GM12878 (cell line): Measurements from ENCODE around the gene PRR12. TPM values are rescaled to one million over a fixed set of nuclear protein-coding genes. Genes with fewer than 3 reads are reported as not detected.
A peak's percentile ranks its signal among the peaks of the same experiment; 100 is the strongest.

Source experiments
- ATAC-seq: fragments of 200-7000 bp; cut with Tn5 transposase; 3 replicates; pipeline ENCODE4 v1.9.1; 2020; ENCODE audit warnings: mild to moderate bottlenecking, moderate library complexity
- BruUV-seq: library from RNA; stranded (reverse); fragments of 400-500 nt; replicated peaks from 2 replicates; lab custom pipeline; 2021; lab: Mats Ljungman, UMichigan
- CTCF ChIA-PET: fragments of 300-600 bp; sonication (Branson Sonifier 250); formaldehyde crosslinking; extraction: SDS; loops from one replicate; lab custom pipeline; 2021; ENCODE audit warnings: inconsistent platforms; lab: Yijun Ruan, JAX
- POLR2A ChIA-PET: fragments of 350-600 bp; formaldehyde crosslinking; extraction: SDS; loops from one replicate; lab custom pipeline; 2021; ENCODE audit warnings: inconsistent platforms; lab: Charles Lee
- RAD21 ChIA-PET: fragments of 300-600 bp; sonication (Branson Sonifier 250); formaldehyde crosslinking; loops from one replicate; lab custom pipeline; 2023; ENCODE audit warnings: antibody characterized with exemption; ENCODE audit not compliant: unreplicated experiment; lab: Charles Lee
- SMC1A ChIA-PET: fragments of 300-600 bp; sonication (Branson Sonifier 250); formaldehyde crosslinking; loops from one replicate; lab custom pipeline; 2023; ENCODE audit not compliant: unreplicated experiment, uncharacterized antibody; lab: Charles Lee
- DNase-seq: peaks from one replicate; pipeline ENCODE4 v3.0.0-alpha.2; 2011; ENCODE audit warnings: low read depth, low spot score
- FAIRE-seq: peaks from 3 replicates; lab custom pipeline; 2011; peaks lifted over from hg19 to GRCh38; lab: Jason Lieb, UNC
- H2AFZ ChIP-seq: 2 replicates; pipeline ENCODE4 v1.6.0; 2011; ENCODE audit warnings: low read depth, low read length, control low read depth; ENCODE audit not compliant: control insufficient read depth
- H3K27ac ChIP-seq: 2 replicates; pipeline ENCODE4 v1.5.1; 2011; ENCODE audit warnings: control low read depth; ENCODE audit not compliant: control insufficient read depth, insufficient read depth
- H3K27me3 ChIP-seq, 2 experiments: replicated peaks in 1 of 2; 2 replicates each; pipeline versions ENCODE4 v1.6.0 to v1.6.1; 2011; ENCODE audit warnings: low read length in 1 of 2; ENCODE audit not compliant: control insufficient read depth in 2 of 2, insufficient read depth in 2 of 2
- H3K36me3 ChIP-seq, 2 experiments: 2 replicates each; pipeline ENCODE4 v1.5.1; 2011; ENCODE audit warnings: low read length in 1 of 2; ENCODE audit not compliant: control insufficient read depth in 2 of 2, insufficient read depth in 2 of 2
- H3K4me1 ChIP-seq: 2 replicates; pipeline ENCODE4 v1.6.1; 2011; ENCODE audit warnings: mild to moderate bottlenecking, low read length, moderate library complexity, mixed read lengths; ENCODE audit not compliant: control insufficient read depth, insufficient read depth
- H3K4me2 ChIP-seq: 2 replicates; pipeline ENCODE4 v1.6.0; 2011; ENCODE audit warnings: control low read depth; ENCODE audit not compliant: control insufficient read depth, insufficient read depth
- H3K4me3 ChIP-seq: fragments of 200-600 bp; sonication (generic); 2 replicates; pipeline ENCODE4 v1.5.1; 2016
- H3K79me2 ChIP-seq: 2 replicates; pipeline ENCODE4 v1.6.0; 2011; ENCODE audit warnings: low read length; ENCODE audit not compliant: control insufficient read depth, insufficient read depth
- H3K9ac ChIP-seq: 2 replicates; pipeline ENCODE4 v1.8.0; 2011; ENCODE audit warnings: low read length, control low read depth, mixed read lengths; ENCODE audit not compliant: control insufficient read depth, insufficient read depth
- H3K9me3 ChIP-seq: replicated peaks from 3 replicates; pipeline ENCODE4 v1.5.1; 2011; ENCODE audit warnings: mild to moderate bottlenecking, low read length; ENCODE audit not compliant: control insufficient read depth, insufficient read depth
- H4K20me1 ChIP-seq: 2 replicates; pipeline ENCODE4 v1.6.0; 2011; ENCODE audit not compliant: control insufficient read depth, insufficient read depth
- CREM ChIP-seq: IDR thresholded peaks from 2 replicates; pipeline ENCODE4 v1.6.1; 2014; ENCODE audit warnings: antibody characterized with exemption, low read depth
- EGR1 ChIP-seq, 2 experiments: IDR thresholded peaks; 1 replicate in 1 of 2; 2 replicates in 1 of 2; pipeline ENCODE4 v1.6.1; 2011 to 2012; ENCODE audit warnings: low read depth in 2 of 2, low read length in 2 of 2, borderline replicate concordance in 1 of 2, mild to moderate bottlenecking in 1 of 2, moderate library complexity in 1 of 2
- GABPA ChIP-seq: IDR thresholded peaks from 2 replicates; pipeline ENCODE4 v1.6.1; 2014; ENCODE audit warnings: antibody characterized with exemption, low read depth, mild to moderate bottlenecking, inconsistent platforms
- GATAD2B ChIP-seq: fragments of 450-650 bp; conservative IDR thresholded peaks from 2 replicates; pipeline ENCODE4 v1.6.1; 2017; ENCODE audit warnings: low read depth, mild to moderate bottlenecking, moderate library complexity
- HDGF ChIP-seq: fragments of 450-650 bp; IDR thresholded peaks from 2 replicates; pipeline ENCODE4 v1.6.1; 2016; ENCODE audit warnings: antibody characterized with exemption
- NBN ChIP-seq: fragments of 450-650 bp; IDR thresholded peaks from 2 replicates; pipeline ENCODE4 v1.6.1; 2016
- RCOR1 ChIP-seq: conservative IDR thresholded peaks from 2 replicates; pipeline ENCODE4 v1.6.1; 2012; ENCODE audit warnings: low read depth, low read length, improper control_type of control experiment
- SIN3A ChIP-seq: IDR thresholded peaks from 2 replicates; pipeline ENCODE4 v1.6.1; 2012; ENCODE audit warnings: low read depth, low read length, improper control_type of control experiment
- ZBED1 ChIP-seq: IDR thresholded peaks from 2 replicates; pipeline ENCODE4 v1.6.1; 2016; ENCODE audit warnings: borderline replicate concordance
- whole genome bisulfite sequencing: methylation state at CpG from one replicate; pipeline ENCODE4 v1.1.6; 2016; ENCODE audit warnings: low lambda C conversion rate; ENCODE audit not compliant: insufficient replicate concordance, insufficient coverage; ENCODE audit errors: missing lambda C conversion rate; 5-methylcytosine and 5-hydroxymethylcytosine counted together
- in situ Hi-C: fragments of 300-500 bp; cut with MboI; formaldehyde crosslinking; loops from 9 replicates; pipeline ENCODE4 v1.14.3; 2018; ENCODE audit warnings: mixed read lengths
- intact Hi-C: fragments of 100-400 bp; cut with micrococcal nuclease; formaldehyde crosslinking; loops from one replicate; pipeline ENCODE4 v1.14.2; 2022; ENCODE audit not compliant: unreplicated experiment
- polyA plus RNA-seq, 11 experiments: library from polyadenylated mRNA; depleted of rRNA in 4 of 11; unstranded in 6 of 11; stranded (reverse) in 5 of 11; fragments of >200 nt; fragmentation: Nextera tagmentation in 4 of 11; fragmentation: Illumina TruSeq in 1 of 11; extraction: Ambion mirVana in 4 of 11; extraction: Trizol in 1 of 11; gene quantifications; 1 replicate in 1 of 11; 2 replicates in 10 of 11; pipeline versions ENCODE4 v1.2.1 to v1.2.3, GENCODE V29; 2011 to 2016; ENCODE audit warnings: inconsistent platforms in 2 of 11, missing spikeins in 2 of 11, low read depth in 1 of 11
- total RNA-seq, 4 experiments: library from RNA; depleted of rRNA in 3 of 4; stranded (reverse); fragments of >200 nt in 3 of 4; fragmentation: Illumina TruSeq in 1 of 4; extraction: Trizol in 1 of 4; gene quantifications; 2 replicates each; pipeline versions ENCODE4 v1.2.1 to v1.2.3, GENCODE V29; 2013 to 2021
- TF ChIP-seq, protein P1 (sequence below): IDR thresholded peaks from 2 replicates; pipeline ENCODE4 v1.6.1; 2011; ENCODE audit warnings: mild to moderate bottlenecking, low read depth, low read length, moderate library complexity; ENCODE audit not compliant: insufficient replicate concordance
- TF ChIP-seq, protein P2 (sequence below): fragments of 450-650 bp; formaldehyde crosslinking; IDR thresholded peaks from 2 replicates; pipeline ENCODE4 v1.5.0; 2022; ENCODE audit warnings: mild to moderate bottlenecking, missing genetic modification characterization

The PRR12 gene
- total and polyA plus RNA-seq, 10 of the 15 experiments (the other 5 are each of a cell fraction or from before 2014, with no cell fraction given): 0.02 to 25.3 (median 1.6) TPM

DNA sequence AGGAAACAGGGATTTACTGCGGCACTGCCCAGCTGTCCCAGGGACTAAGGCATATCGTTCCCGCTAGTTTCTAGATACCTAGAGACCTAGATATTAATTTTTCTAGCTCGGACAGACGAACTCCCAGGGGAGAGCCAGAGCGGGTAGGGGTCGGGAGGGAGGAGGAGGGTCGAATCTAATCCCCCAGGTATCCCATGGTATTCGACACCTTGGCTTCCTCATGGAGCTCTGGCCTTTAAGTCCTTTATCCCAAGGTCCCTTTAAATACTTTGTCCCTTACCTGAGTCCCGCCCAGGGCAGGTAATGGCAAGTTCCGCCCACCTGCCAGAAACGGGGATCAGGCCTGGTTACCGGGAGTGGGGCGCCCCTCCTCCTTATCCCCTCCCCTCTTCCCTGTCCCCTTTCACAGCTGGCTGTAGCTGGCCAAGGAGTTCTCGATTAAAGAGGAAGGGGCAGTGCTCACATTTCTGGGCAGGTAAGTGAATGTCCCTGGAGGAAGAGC lies 9.9 kb upstream of the PRR12 start, which contains the start of gene PRRG2:
Gene PRRG2, plus strand, starts transcription at position 310 of the 502 bp plus-strand sequence. CDS start 1,904 bp downstream, outside the sequence.
- ChIA-PET RAD21 (interaction anchor here (0.7 to 2.6 kb wide), 8 partner anchors 8 to 112 kb away, joined by 3 to 14 read pairs (median 4); partner anchors contain the start of genes PRMT1 and RRAS), SMC1A (interaction anchor here (1.2 to 3.4 kb wide), 7 partner anchors 9 to 95 kb away, joined by 3 to 14 read pairs (median 7); partner anchors contain the start of genes PRMT1, PRR12, RRAS and SCAF1), POLR2A (interaction anchor here (0.5 to 2.9 kb wide), 12 partner anchors 9 to 702 kb away, joined by 3 to 23 read pairs (median 9); partner anchors contain the start of genes BCL2L12, IRF3, PIH1D1 and PRMT1), CTCF (interaction anchor here (0.6 to 4.2 kb wide), 7 partner anchors 11 to 99 kb away, joined by 3 to 48 read pairs (median 3); partner anchors contain the start of genes BCL2L12, IRF3 and SCAF1)
- H3K9ac ChIP-seq: peak within 1 kb of the TSS; percentile 86
- H4K20me1 ChIP-seq: no peaks in the 10 kb centered on the region
- H3K4me1 ChIP-seq: peaks cover 7% of the 10 kb centered on the region; the same call in 1 of the 2 replicates
- WGBS: 29% methylated on average over 15 of the region's 15 CpGs
- TSS peak; percentile 92 for BruUV-seq
- in situ Hi-C loops: no loop called here
- H3K27ac ChIP-seq: peak within 1 kb of the TSS; percentile 65
- DNase-seq: no peak
- H3K79me2 ChIP-seq: peaks cover 17% of the 10 kb centered on the region
- peak within 1 kb of the TSS; percentile 85 for H3K4me2 ChIP-seq
- H3K4me3 ChIP-seq: peak within 1 kb of the TSS; percentile 77
- no peak for FAIRE-seq
- no peaks in the 10 kb centered on the region for H3K27me3 ChIP-seq
- no peaks in the 10 kb centered on the region; a peak in 1 of 4 replicates for H3K36me3 ChIP-seq
- TF ChIP-seq SIN3A: no peak
- TF ChIP-seq NBN: no peak
- no peak for TF ChIP-seq CREM
- no peak for TF ChIP-seq EGR1 (IDR thresholded peaks at IDR 0.05; ENCODE audit: borderline replicate concordance in 1 of 2, low read depth in 2 of 2, low read length in 2 of 2)
- ATAC-seq: no peak
- intact Hi-C loops: no loop called here
- no peaks in the 10 kb centered on the region for H3K9me3 ChIP-seq
- H2AFZ ChIP-seq: peak within 1 kb of the TSS; percentile 99

DNA sequence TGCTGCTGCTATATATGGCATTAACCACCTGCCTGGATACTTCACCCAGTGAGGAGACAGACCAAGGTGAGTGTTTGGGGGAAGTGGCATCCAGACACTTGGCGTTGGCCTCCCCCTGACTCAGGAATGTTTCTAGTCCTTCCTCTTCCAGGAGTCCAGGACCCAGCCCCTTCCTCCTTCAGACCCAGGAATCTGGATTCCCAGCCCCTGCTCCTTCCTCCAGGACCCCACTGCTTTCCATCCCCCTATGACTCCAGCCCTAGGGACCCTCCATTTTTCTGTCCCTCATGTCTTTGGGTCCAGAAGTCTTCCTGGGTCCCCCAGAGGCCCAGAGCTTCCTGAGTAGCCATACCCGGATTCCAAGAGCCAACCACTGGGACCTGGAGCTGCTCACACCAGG lies 7.7 kb upstream of the PRR12 start:
- RAD21 ChIA-PET: no interaction called here
- Histone ChIP-seq H3K27me3 (no peaks in the 10 kb centered on the region), H3K9ac (no peak overlapping the region), H3K4me1 (peaks cover 7% of the 10 kb centered on the region; the same call in 1 of the 2 replicates), H3K4me2 (no peak overlapping the region), H3K4me3 (no peak overlapping the region), H3K9me3 (no peaks in the 10 kb centered on the region), H3K79me2 (peaks cover 15% of the 10 kb centered on the region), H2AFZ (no peak overlapping the region), H3K36me3 (no peaks in the 10 kb centered on the region), H3K27ac (no peak overlapping the region), H4K20me1 (no peaks in the 10 kb centered on the region)
- 0% methylated on average over 2 of the region's 2 CpGs for WGBS
- CTCF ChIA-PET: interaction anchor here (1.1 kb wide), 2 partner anchors 57 to 92 kb away, joined by 4 to 5 read pairs; partner anchors contain the start of gene RRAS
- FAIRE-seq: no peak
- intact Hi-C loops (no loop called here), in situ Hi-C loops (no loop called here)
- POLR2A ChIA-PET: interaction anchor here (0.6 to 0.8 kb wide), 2 partner anchors 93 to 802 kb away, joined by 3 to 4 read pairs; partner anchors contain the start of gene PRMT1
- SMC1A ChIA-PET: interaction anchor here (1.1 kb wide), 1 partner anchor 10 kb away, joined by 3 read pairs; no protein-coding TSS in a partner anchor
- ATAC-seq: no peak
- DNase-seq: no peak
- no TSS peak for BruUV-seq
- TF ChIP-seq, protein P1, sequence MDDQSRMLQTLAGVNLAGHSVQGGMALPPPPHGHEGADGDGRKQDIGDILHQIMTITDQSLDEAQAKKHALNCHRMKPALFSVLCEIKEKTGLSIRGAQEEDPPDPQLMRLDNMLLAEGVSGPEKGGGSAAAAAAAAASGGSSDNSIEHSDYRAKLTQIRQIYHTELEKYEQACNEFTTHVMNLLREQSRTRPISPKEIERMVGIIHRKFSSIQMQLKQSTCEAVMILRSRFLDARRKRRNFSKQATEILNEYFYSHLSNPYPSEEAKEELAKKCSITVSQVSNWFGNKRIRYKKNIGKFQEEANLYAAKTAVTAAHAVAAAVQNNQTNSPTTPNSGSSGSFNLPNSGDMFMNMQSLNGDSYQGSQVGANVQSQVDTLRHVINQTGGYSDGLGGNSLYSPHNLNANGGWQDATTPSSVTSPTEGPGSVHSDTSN: no peak
- no peak for TF ChIP-seq GATAD2B
- TF ChIP-seq HDGF: no peak
- no peak for TF ChIP-seq ZBED1
- no peak for TF ChIP-seq SIN3A
- TF ChIP-seq, protein P2, sequence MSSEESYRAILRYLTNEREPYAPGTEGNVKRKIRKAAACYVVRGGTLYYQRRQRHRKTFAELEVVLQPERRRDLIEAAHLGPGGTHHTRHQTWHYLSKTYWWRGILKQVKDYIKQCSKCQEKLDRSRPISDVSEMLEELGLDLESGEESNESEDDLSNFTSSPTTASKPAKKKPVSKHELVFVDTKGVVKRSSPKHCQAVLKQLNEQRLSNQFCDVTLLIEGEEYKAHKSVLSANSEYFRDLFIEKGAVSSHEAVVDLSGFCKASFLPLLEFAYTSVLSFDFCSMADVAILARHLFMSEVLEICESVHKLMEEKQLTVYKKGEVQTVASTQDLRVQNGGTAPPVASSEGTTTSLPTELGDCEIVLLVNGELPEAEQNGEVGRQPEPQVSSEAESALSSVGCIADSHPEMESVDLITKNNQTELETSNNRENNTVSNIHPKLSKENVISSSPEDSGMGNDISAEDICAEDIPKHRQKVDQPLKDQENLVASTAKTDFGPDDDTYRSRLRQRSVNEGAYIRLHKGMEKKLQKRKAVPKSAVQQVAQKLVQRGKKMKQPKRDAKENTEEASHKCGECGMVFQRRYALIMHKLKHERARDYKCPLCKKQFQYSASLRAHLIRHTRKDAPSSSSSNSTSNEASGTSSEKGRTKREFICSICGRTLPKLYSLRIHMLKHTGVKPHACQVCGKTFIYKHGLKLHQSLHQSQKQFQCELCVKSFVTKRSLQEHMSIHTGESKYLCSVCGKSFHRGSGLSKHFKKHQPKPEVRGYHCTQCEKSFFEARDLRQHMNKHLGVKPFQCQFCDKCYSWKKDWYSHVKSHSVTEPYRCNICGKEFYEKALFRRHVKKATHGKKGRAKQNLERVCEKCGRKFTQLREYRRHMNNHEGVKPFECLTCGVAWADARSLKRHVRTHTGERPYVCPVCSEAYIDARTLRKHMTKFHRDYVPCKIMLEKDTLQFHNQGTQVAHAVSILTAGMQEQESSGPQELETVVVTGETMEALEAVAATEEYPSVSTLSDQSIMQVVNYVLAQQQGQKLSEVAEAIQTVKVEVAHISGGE (CRISPR knock-in tag): no peak
- TF ChIP-seq RCOR1: no peak
- TF ChIP-seq EGR1 (IDR thresholded peaks at IDR 0.05; ENCODE audit: borderline replicate concordance in 1 of 2, low read depth in 2 of 2, low read length in 2 of 2): no peak
- TF ChIP-seq GABPA: no peak
